Neutrophil (primary cell): Measurements from ENCODE around the gene SLC27A4.

Experiments used
- H3K27ac ChIP-seq: fragments of 200-600 bp; sonication (generic); 2 replicates; pipeline ENCODE4 v1.5.1; 2016; ENCODE audit warnings: mild to moderate bottlenecking, moderate library complexity
- H3K27me3 ChIP-seq: fragments of 200-600 bp; sonication (generic); 2 replicates; pipeline ENCODE4 v1.6.0; 2016; ENCODE audit warnings: mild to moderate bottlenecking
- H3K36me3 ChIP-seq: fragments of 200-600 bp; sonication (generic); 2 replicates; pipeline ENCODE4 v1.5.1; 2017
- H3K4me1 ChIP-seq, 2 experiments: fragments of 200-600 bp in 1 of 2; sonication (generic) in 1 of 2; 1 replicate in 1 of 2; 2 replicates in 1 of 2; pipeline versions ENCODE4 v1.5.1 to v1.6.1; 2013 to 2016; ENCODE audit warnings: low read depth in 1 of 2, low read length in 1 of 2, mild to moderate bottlenecking in 1 of 2, moderate library complexity in 1 of 2; ENCODE audit not compliant: control insufficient read depth in 1 of 2, insufficient read depth in 1 of 2
- H3K4me3 ChIP-seq, 2 experiments: fragments of 200-600 bp in 1 of 2; sonication (generic) in 1 of 2; 1 replicate in 1 of 2; 2 replicates in 1 of 2; pipeline ENCODE4 v1.5.1; 2013 to 2016; ENCODE audit warnings: low read depth in 1 of 2, low read length in 1 of 2, mild to moderate bottlenecking in 1 of 2, moderate library complexity in 1 of 2
- H3K9me3 ChIP-seq: fragments of 200-600 bp; sonication (generic); 2 replicates; pipeline ENCODE4 v1.5.1; 2016
- TF ChIP-seq, protein P1 (sequence below): fragments of 200-600 bp; sonication (generic); IDR thresholded peaks from 2 replicates; pipeline ENCODE4 v1.5.1; 2016; ENCODE audit warnings: antibody characterized with exemption

Gene SLC27A4

DNA sequence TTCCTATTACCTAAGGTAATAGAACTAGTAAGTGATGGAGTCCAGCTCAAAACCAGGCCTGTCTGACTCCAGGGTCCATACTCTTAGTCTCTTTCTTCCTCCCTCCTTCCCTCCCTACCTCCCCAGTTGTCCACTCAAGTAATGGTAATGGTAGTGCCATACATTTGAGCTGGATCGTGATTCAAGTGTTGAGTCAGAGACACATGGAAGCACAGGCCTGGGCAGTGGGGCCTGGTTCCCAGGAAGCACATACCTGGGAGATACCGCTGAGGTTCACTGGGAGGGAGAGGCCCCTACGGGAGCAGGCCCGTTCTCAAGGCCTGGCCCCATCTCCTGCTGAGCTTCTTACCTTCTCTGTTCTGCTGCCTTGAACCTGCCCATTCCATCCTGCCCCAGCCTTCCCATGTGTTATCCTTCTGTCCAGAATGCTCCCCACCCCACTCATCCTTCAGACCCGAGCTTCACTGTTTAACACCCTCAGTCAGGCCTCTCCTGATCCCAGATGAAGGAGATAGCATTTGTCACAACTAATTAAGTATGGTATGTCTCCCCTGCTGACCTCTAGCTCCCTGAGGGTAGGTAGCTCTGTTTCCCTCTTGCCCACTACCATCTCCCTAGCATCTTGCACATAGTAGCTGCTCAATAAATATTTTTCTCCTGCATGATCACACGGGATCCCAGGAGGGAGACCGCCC is 44.6 kb downstream of the SLC27A4 start:
- no peaks in the 10 kb centered on the region for H3K4me1 ChIP-seq
- TF ChIP-seq, protein P1, sequence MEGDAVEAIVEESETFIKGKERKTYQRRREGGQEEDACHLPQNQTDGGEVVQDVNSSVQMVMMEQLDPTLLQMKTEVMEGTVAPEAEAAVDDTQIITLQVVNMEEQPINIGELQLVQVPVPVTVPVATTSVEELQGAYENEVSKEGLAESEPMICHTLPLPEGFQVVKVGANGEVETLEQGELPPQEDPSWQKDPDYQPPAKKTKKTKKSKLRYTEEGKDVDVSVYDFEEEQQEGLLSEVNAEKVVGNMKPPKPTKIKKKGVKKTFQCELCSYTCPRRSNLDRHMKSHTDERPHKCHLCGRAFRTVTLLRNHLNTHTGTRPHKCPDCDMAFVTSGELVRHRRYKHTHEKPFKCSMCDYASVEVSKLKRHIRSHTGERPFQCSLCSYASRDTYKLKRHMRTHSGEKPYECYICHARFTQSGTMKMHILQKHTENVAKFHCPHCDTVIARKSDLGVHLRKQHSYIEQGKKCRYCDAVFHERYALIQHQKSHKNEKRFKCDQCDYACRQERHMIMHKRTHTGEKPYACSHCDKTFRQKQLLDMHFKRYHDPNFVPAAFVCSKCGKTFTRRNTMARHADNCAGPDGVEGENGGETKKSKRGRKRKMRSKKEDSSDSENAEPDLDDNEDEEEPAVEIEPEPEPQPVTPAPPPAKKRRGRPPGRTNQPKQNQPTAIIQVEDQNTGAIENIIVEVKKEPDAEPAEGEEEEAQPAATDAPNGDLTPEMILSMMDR = no peak
- H3K27ac ChIP-seq = no peak overlapping the region
- H3K4me3 ChIP-seq = no peak overlapping the region
- no peaks in the 10 kb centered on the region for H3K9me3 ChIP-seq
- peaks cover 81% of the 10 kb centered on the region for H3K36me3 ChIP-seq
- H3K27me3 ChIP-seq = no peaks in the 10 kb centered on the region

DNA sequence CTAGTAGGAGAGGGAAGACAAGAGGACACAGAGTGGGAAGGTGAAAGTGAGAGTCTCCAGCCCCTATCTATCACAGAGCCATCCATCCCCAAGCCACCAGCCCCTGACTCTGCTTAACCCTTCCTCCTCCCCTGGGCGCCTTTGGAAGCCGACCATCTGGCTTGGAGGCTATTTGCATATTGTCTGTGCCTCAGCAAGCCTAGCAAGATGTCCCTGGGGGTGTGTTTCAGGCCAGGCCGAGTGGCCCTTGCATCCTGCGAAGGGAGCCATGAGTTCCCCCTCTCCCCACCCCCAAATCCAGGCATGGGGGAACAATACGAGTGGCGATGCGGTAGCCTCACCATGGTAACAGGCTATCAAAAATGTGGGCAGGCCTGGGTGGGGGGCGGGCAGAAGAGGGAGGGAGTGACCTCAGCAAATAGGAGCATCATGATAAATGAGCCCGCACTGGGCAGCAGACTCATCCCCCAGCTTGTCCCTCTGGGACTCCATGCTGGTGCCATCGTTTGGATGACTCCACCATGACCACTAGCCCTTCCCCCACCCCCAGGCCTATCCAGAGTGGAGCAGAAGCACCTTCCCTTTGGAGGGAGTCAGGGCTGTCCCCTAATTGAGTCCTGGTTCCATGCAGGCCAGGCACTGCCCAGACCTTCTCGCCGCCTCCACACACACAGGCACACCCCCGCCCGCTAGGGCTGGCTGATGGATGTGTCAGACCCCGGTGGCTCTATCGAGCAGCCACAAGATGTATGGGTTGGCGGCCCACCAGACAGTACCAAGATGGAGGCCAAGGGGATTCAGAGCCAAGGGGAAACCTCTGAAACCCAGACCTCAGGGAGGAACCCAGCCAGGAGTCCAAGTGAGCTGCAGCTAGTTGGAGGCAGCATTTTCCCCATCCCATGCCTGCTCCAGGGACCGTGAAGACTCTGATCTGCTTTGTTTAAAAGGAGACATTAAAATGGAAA is 45.5 kb downstream of the SLC27A4 start:
- H3K27ac ChIP-seq = no peak overlapping the region
- H3K4me1 ChIP-seq = no peaks in the 10 kb centered on the region
- H3K36me3 ChIP-seq = peaks cover 84% of the 10 kb centered on the region
- TF ChIP-seq, protein P1 = no peak
- no peaks in the 10 kb centered on the region for H3K9me3 ChIP-seq
- H3K27me3 ChIP-seq = no peaks in the 10 kb centered on the region
- no peak overlapping the region for H3K4me3 ChIP-seq

DNA sequence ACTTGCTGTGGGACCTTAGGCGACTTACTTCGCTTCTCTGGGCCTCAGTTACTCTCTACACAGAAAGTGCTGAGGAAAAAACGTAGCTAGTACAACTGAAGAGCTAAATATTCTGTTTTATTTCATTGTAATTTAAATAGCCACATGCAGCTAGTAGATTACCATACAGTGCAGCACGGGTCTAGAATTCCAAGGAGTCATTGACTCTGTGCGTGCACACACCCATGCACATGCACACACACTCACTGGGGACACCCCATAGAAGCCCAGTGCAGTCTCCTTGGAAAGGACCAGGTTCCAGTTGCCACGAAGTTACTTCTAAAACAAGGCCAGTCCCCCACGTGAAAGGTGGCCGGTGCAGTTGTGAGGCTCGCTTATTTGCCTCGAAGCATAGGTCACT is 47.8 kb downstream of the SLC27A4 start:
- no peaks in the 10 kb centered on the region for H3K27me3 ChIP-seq
- no peak overlapping the region for H3K27ac ChIP-seq
- no peak overlapping the region for H3K4me3 ChIP-seq
- peaks cover 81% of the 10 kb centered on the region for H3K36me3 ChIP-seq
- H3K4me1 ChIP-seq = no peaks in the 10 kb centered on the region
- TF ChIP-seq, protein P1 = no peak
- H3K9me3 ChIP-seq = no peaks in the 10 kb centered on the region

DNA sequence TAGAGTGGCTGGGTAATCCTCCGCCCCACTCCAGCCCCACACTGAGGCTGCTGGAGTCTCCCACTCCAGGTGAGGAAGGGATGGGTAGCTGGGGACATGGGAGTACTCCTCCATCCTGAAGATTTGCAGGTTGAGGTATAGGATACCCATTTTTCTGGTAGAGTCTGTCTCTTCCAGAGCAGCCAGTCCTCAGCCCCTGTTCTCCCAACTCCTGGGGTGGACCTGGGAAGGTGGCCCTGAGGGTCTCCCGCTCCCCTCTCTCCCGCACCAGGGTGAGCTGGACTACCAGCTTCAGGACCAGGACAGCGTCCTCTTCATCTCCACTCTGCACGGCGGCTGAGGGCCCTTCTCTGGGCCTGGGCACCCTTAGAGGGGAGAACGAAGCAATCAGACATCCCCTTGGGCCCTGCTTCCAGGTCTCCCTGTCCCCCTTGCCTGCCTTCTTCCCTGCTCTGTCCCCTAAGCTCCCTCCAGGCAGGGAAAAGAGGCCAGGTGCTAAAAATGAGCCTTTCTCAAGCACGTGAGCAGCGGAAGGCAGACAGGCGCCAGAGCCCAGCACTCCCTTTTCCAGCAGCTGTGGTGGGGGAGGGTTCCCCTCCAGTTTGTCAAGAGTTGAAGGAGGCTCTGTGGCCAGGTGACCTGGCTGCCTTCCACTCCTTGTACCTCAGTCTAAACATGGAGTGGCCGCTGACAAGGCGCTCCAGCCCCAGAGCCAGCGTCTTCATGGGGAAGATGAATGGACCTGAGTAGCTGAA is 49.2 kb downstream of the SLC27A4 start:
- no peak overlapping the region for H3K4me3 ChIP-seq
- no peak overlapping the region for H3K27ac ChIP-seq
- H3K4me1 ChIP-seq = no peaks in the 10 kb centered on the region
- TF ChIP-seq, protein P1 = no peak
- H3K36me3 ChIP-seq = peaks cover 76% of the 10 kb centered on the region
- no peaks in the 10 kb centered on the region for H3K9me3 ChIP-seq
- H3K27me3 ChIP-seq = no peaks in the 10 kb centered on the region

DNA sequence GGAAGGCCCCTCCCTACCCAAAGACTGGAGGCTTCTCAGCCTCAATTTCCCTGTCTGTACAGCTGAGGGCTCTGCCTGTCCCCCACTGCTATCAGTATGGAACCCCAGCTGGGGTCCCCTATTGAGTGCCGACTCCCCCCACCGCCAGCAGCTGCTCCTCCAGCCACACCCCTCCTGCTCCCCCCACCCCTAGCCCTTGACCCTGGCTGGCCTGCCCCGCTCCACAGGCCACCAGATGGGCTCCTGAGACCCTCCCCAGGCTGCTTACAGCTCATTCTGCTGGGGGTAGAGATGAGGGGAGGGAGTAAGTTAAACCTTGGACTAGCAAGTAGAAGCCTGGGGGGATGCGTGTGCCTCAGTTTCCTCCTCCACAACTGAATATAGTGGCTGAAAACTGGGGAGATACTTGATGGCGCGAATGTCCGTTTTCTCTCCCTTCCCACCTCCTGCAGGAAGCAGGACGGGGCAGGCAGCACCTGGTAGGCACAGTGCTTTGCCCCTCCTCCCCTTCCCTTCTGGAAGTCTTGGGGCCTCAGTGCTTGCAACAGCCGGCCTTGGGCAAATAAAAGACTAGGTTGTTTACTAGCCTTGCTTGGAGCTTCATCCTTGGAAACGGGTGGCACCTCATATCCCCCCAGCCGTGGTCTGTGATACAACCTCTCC is 50.0 kb downstream of the SLC27A4 start:
- no peaks in the 10 kb centered on the region for H3K9me3 ChIP-seq
- TF ChIP-seq, protein P1 = no peak
- no peaks in the 10 kb centered on the region for H3K27me3 ChIP-seq
- H3K4me3 ChIP-seq = no peak overlapping the region
- no peak overlapping the region for H3K27ac ChIP-seq
- peaks cover 71% of the 10 kb centered on the region for H3K36me3 ChIP-seq
- no peaks in the 10 kb centered on the region for H3K4me1 ChIP-seq
